HCT116 (cell line): Measurements from ENCODE around the gene ACTG1.

Source experiments
- EZH2 ChIP-seq: fragments of 200-600 bp; sonication (generic); IDR thresholded peaks from 2 replicates; pipeline ENCODE4 v1.6.1; 2017; ENCODE audit warnings: antibody characterized with exemption, mixed run types
- POLR2A ChIP-seq: IDR thresholded peaks from 2 replicates; pipeline ENCODE4 v1.7.0; 2011; ENCODE audit warnings: borderline replicate concordance; ENCODE audit not compliant: insufficient read depth, insufficient read length; ENCODE audit errors: extremely low read depth
- POLR2AphosphoS5 ChIP-seq: IDR thresholded peaks from 2 replicates; pipeline ENCODE4 v1.6.1; 2011; ENCODE audit warnings: mild to moderate bottlenecking, low read depth, low read length, moderate library complexity
- RAD21 ChIP-seq: IDR thresholded peaks from 2 replicates; pipeline ENCODE4 v1.6.1; 2012; ENCODE audit warnings: low read depth, mild to moderate bottlenecking
- SIN3A ChIP-seq: IDR thresholded peaks from 2 replicates; pipeline ENCODE4 v1.6.1; 2012; ENCODE audit warnings: low read depth
- SRF ChIP-seq: IDR thresholded peaks from 2 replicates; pipeline ENCODE4 v1.6.1; 2012; ENCODE audit warnings: low read depth
- ZNF274 ChIP-seq: fragments of 200-500 bp; sonication (Bioruptor generic); IDR thresholded peaks from 2 replicates; pipeline ENCODE4 v1.6.1; 2014; ENCODE audit warnings: mild to moderate bottlenecking, low read depth, low read length, inconsistent platforms
- TF ChIP-seq, protein P1 (sequence below): IDR thresholded peaks from 2 replicates; pipeline ENCODE4 v1.6.1; 2012
- TF ChIP-seq, protein P2 (sequence below): IDR thresholded peaks from 2 replicates; pipeline ENCODE4 v1.6.1; 2011; ENCODE audit warnings: mild to moderate bottlenecking, low read length, moderate library complexity; ENCODE audit not compliant: insufficient replicate concordance; ENCODE audit errors: extremely low read depth
- TF ChIP-seq, protein P3 (sequence below), 3 experiments: fragments of 200-600 bp in 1 of 3; sonication (generic) in 1 of 3; IDR thresholded peaks in 2 of 3; conservative IDR thresholded peaks in 1 of 3; 2 replicates each; pipeline ENCODE4 v1.5.1; 2012 to 2017; ENCODE audit warnings: low read depth in 2 of 3, low read length in 2 of 3, antibody characterized with exemption in 1 of 3, borderline replicate concordance in 1 of 3, control low read depth in 1 of 3, mild to moderate bottlenecking in 1 of 3, mixed read lengths in 1 of 3, mixed run types in 1 of 3, moderate library complexity in 1 of 3; ENCODE audit not compliant: insufficient read depth in 1 of 3
- TF ChIP-seq, protein P4 (sequence below): IDR thresholded peaks from 2 replicates; pipeline ENCODE4 v1.6.1; 2012; ENCODE audit warnings: low read depth
- TF ChIP-seq, protein P5 (sequence below): IDR thresholded peaks from 2 replicates; pipeline ENCODE4 v1.6.1; 2012

DNA sequence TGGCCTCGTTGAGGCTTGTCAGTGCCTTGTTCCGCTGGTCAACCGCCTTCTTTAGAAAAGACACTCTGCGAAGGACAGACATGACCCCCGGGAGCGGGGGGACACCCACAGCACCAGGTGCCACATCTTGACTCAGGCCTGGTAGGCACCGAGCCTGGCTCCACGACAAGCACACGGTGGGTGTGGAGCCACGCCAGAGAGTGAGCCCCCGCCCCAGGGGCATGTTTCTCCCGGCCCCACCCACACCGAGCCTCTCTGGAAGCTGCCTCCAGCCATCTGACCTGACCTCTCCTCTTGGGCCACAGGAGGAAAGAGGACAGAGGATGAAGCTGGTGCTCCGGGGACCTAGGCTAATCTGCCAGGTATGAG is 35.0 kb upstream of the ACTG1 start:
- TF ChIP-seq, protein P1, sequence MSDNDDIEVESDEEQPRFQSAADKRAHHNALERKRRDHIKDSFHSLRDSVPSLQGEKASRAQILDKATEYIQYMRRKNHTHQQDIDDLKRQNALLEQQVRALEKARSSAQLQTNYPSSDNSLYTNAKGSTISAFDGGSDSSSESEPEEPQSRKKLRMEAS = no peak
- TF ChIP-seq, protein P2, sequence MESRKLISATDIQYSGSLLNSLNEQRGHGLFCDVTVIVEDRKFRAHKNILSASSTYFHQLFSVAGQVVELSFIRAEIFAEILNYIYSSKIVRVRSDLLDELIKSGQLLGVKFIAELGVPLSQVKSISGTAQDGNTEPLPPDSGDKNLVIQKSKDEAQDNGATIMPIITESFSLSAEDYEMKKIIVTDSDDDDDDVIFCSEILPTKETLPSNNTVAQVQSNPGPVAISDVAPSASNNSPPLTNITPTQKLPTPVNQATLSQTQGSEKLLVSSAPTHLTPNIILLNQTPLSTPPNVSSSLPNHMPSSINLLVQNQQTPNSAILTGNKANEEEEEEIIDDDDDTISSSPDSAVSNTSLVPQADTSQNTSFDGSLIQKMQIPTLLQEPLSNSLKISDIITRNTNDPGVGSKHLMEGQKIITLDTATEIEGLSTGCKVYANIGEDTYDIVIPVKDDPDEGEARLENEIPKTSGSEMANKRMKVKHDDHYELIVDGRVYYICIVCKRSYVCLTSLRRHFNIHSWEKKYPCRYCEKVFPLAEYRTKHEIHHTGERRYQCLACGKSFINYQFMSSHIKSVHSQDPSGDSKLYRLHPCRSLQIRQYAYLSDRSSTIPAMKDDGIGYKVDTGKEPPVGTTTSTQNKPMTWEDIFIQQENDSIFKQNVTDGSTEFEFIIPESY = no peak
- TF ChIP-seq, protein P3, sequence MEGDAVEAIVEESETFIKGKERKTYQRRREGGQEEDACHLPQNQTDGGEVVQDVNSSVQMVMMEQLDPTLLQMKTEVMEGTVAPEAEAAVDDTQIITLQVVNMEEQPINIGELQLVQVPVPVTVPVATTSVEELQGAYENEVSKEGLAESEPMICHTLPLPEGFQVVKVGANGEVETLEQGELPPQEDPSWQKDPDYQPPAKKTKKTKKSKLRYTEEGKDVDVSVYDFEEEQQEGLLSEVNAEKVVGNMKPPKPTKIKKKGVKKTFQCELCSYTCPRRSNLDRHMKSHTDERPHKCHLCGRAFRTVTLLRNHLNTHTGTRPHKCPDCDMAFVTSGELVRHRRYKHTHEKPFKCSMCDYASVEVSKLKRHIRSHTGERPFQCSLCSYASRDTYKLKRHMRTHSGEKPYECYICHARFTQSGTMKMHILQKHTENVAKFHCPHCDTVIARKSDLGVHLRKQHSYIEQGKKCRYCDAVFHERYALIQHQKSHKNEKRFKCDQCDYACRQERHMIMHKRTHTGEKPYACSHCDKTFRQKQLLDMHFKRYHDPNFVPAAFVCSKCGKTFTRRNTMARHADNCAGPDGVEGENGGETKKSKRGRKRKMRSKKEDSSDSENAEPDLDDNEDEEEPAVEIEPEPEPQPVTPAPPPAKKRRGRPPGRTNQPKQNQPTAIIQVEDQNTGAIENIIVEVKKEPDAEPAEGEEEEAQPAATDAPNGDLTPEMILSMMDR (IDR thresholded peaks at IDR 0.05 in 2 of 3, conservative IDR thresholded peaks at IDR 0.05 in 1 of 3; ENCODE audit: borderline replicate concordance in 1 of 3, insufficient read depth in 1 of 3, low read depth in 2 of 3, low read length in 2 of 3) = no peak
- TF ChIP-seq POLR2AphosphoS5 (no peak), SIN3A (no peak), POLR2A (no peak), EZH2 (no peak), SRF (no peak), RAD21 (no peak), ZNF274 (no peak)
- TF ChIP-seq, protein P4, sequence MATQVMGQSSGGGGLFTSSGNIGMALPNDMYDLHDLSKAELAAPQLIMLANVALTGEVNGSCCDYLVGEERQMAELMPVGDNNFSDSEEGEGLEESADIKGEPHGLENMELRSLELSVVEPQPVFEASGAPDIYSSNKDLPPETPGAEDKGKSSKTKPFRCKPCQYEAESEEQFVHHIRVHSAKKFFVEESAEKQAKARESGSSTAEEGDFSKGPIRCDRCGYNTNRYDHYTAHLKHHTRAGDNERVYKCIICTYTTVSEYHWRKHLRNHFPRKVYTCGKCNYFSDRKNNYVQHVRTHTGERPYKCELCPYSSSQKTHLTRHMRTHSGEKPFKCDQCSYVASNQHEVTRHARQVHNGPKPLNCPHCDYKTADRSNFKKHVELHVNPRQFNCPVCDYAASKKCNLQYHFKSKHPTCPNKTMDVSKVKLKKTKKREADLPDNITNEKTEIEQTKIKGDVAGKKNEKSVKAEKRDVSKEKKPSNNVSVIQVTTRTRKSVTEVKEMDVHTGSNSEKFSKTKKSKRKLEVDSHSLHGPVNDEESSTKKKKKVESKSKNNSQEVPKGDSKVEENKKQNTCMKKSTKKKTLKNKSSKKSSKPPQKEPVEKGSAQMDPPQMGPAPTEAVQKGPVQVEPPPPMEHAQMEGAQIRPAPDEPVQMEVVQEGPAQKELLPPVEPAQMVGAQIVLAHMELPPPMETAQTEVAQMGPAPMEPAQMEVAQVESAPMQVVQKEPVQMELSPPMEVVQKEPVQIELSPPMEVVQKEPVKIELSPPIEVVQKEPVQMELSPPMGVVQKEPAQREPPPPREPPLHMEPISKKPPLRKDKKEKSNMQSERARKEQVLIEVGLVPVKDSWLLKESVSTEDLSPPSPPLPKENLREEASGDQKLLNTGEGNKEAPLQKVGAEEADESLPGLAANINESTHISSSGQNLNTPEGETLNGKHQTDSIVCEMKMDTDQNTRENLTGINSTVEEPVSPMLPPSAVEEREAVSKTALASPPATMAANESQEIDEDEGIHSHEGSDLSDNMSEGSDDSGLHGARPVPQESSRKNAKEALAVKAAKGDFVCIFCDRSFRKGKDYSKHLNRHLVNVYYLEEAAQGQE = no peak
- TF ChIP-seq, protein P5, sequence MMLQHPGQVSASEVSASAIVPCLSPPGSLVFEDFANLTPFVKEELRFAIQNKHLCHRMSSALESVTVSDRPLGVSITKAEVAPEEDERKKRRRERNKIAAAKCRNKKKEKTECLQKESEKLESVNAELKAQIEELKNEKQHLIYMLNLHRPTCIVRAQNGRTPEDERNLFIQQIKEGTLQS = no peak
